ENCODE data around the gene FRMD4B.

FRMD4B gene

DNA sequence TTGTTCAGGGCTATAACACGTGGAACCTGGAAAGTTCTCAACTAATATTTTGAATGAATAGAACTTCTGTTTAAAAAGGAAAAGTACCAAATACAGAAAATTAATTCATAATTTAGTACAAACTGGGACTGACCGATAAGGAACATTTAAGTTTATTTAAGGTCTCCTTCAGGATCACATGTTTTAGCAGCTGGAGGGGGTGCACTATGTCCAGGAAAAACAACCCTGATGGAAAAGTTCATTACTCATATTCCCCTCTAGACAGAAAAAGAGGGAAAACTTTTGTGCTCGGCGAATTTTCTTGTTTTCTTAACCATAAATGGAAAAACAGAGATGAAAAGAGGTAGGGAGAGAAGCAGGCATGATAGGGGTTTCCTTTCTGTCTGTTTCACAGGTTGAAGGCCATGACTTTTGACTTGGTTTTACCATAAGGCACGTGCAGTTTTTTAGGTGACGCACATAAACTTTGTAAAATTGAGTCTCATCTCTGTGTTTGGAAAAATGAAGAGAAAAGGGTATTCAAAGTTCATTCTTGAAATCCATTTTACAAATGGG is 26.5 kb downstream of the FRMD4B start:
- no peak overlapping the region for H3K4me3 ChIP-seq (ENCODE audit: low read depth, low read length)
- TF ChIP-seq, protein P1, sequence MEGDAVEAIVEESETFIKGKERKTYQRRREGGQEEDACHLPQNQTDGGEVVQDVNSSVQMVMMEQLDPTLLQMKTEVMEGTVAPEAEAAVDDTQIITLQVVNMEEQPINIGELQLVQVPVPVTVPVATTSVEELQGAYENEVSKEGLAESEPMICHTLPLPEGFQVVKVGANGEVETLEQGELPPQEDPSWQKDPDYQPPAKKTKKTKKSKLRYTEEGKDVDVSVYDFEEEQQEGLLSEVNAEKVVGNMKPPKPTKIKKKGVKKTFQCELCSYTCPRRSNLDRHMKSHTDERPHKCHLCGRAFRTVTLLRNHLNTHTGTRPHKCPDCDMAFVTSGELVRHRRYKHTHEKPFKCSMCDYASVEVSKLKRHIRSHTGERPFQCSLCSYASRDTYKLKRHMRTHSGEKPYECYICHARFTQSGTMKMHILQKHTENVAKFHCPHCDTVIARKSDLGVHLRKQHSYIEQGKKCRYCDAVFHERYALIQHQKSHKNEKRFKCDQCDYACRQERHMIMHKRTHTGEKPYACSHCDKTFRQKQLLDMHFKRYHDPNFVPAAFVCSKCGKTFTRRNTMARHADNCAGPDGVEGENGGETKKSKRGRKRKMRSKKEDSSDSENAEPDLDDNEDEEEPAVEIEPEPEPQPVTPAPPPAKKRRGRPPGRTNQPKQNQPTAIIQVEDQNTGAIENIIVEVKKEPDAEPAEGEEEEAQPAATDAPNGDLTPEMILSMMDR (IDR thresholded peaks at IDR 0.05; ENCODE audit: control insufficient read depth, extremely low read depth, insufficient read depth): no peak
- no peak for DNase-seq (ENCODE audit: low read depth)

DNA sequence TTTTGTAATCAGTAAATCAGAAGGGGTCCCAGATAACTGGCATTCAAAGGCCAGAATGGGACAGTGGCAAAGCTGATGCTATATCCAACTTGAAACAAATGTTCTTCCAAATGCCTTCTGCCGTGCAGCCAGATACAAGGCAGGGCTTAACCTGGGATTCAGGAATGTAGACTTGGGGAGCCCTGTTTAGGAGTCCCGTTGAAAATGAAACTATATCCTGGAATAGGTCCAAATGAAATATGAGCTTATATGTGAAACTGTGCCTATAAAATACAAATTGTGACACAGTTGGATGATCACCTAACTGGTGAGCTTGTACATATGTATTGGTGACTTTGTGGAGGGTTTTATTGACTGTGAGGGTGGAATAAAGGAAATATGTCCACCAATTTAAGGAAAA is 28.7 kb downstream of the FRMD4B start:
- TF ChIP-seq, protein P1 (IDR thresholded peaks at IDR 0.05; ENCODE audit: control insufficient read depth, extremely low read depth, insufficient read depth): no peak
- DNase-seq (ENCODE audit: low read depth): no peak
- H3K4me3 ChIP-seq (ENCODE audit: low read depth, low read length): no peak overlapping the region

DNA sequence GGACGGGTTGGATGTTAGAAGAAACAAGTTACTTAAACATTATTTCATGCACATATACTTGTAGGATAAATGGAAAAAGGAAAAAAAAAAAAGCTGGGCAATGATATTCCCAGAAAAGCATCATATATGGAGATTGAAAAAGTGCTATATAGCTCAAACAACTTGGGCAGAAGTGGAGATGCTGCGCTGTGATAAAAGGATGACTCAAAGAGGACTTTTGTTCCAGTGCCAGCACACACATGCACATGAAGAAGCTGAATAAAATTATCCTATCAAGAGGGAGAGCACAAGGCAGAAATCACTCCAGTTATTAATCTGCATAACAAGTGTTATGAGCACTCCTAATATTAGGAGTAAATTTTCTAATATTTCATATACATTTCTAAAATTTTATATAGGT is 30.9 kb downstream of the FRMD4B start:
- DNase-seq (ENCODE audit: low read depth): no peak
- no peak overlapping the region for H3K4me3 ChIP-seq (ENCODE audit: low read depth, low read length)
- TF ChIP-seq, protein P1 (IDR thresholded peaks at IDR 0.05; ENCODE audit: control insufficient read depth, extremely low read depth, insufficient read depth): no peak

GRCh38 chr3:69353503-69353902 is 32.4 kb downstream of the FRMD4B start:
- no peak overlapping the region for H3K4me3 ChIP-seq (ENCODE audit: low read depth, low read length)
- TF ChIP-seq, protein P1 (IDR thresholded peaks at IDR 0.05; ENCODE audit: control insufficient read depth, extremely low read depth, insufficient read depth): no peak
- no peak for DNase-seq (ENCODE audit: low read depth)

- no peak overlapping the region for H3K4me3 ChIP-seq (ENCODE audit: low read depth, low read length)
These were observed 32.8 kb downstream of the FRMD4B start for GRCh38 chr3:69353088-69353478.

GRCh38 chr3:69352305-69353087 is 33.4 kb downstream of the FRMD4B start:
- DNase-seq (ENCODE audit: low read depth): no peak
- no peak overlapping the region for H3K4me3 ChIP-seq (ENCODE audit: low read depth, low read length)
- TF ChIP-seq, protein P1 (IDR thresholded peaks at IDR 0.05; ENCODE audit: control insufficient read depth, extremely low read depth, insufficient read depth): no peak

More at GRCh38 chr3:69353088-69353478, 32.8 kb downstream of the FRMD4B start:
- TF ChIP-seq, protein P1 (IDR thresholded peaks at IDR 0.05; ENCODE audit: control insufficient read depth, extremely low read depth, insufficient read depth): no peak
- no peak for DNase-seq (ENCODE audit: low read depth)
